Stomach (tissue), 9 donors: Measurements from ENCODE around the gene SHOC2. TPM values are rescaled to one million over a fixed set of nuclear protein-coding genes. Genes with fewer than 3 reads are reported as not detected.

ENCODE experiments used
- DNase-seq, 2 donors: peaks; one replicate each; pipeline versions ENCODE4 v3.0.0 to v3.0.0-alpha.2; 2013 to 2019
- H3K27ac ChIP-seq, 5 donors: fragments of 200-600 bp in 4 of 5; sonication (generic) in 4 of 5; one replicate each; pipeline ENCODE4 v1.5.1; 2013 to 2019; ENCODE audit warnings: mild to moderate bottlenecking in 1 of 5, moderate library complexity in 1 of 5
- H3K27me3 ChIP-seq, 3 donors: fragments of 200-600 bp; sonication (generic); one replicate each; pipeline ENCODE4 v1.5.1; 2017 to 2019; ENCODE audit warnings: mixed run types in 1 of 3
- H3K36me3 ChIP-seq, 4 donors: fragments of 200-600 bp; sonication (generic); 1 replicate in 3 of 4; 2 replicates in 1 of 4; pipeline ENCODE4 v1.5.1; 2016 to 2019
- H3K4me1 ChIP-seq, 4 donors: fragments of 200-600 bp; sonication (generic); one replicate each; pipeline ENCODE4 v1.5.1; 2016 to 2019
- H3K4me3 ChIP-seq, 4 donors: fragments of 200-600 bp; sonication (generic) in 3 of 4; one replicate each; pipeline ENCODE4 v1.5.1; 2016 to 2019; ENCODE audit warnings: mild to moderate bottlenecking in 1 of 4
- H3K9me3 ChIP-seq, 4 donors: fragments of 200-600 bp; sonication (generic); one replicate each; pipeline ENCODE4 v1.5.1; 2016 to 2019
- CTCF ChIP-seq, 7 experiments: fragments of 450-650 bp in 4 of 7; fragments of 200-600 bp in 3 of 7; sonication (generic) in 3 of 7; IDR thresholded peaks; one replicate each; pipeline ENCODE4 v1.5.1; 2016 to 2019; ENCODE audit warnings: antibody characterized with exemption in 7 of 7, control low read depth in 2 of 7, mild to moderate bottlenecking in 1 of 7
- EP300 ChIP-seq: sonication (generic); formaldehyde crosslinking; IDR thresholded peaks from one replicate; pipeline ENCODE4 v1.6.1; 2017; ENCODE audit warnings: antibody characterized with exemption
- POLR2A ChIP-seq, 4 donors: fragments of 450-650 bp; IDR thresholded peaks; one replicate each; pipeline ENCODE4 v1.6.1; 2016; ENCODE audit warnings: antibody characterized with exemption in 4 of 4, control low read depth in 2 of 4, mild to moderate bottlenecking in 1 of 4, moderate library complexity in 1 of 4
- POLR2AphosphoS5 ChIP-seq, 3 donors: sonication (generic); formaldehyde crosslinking; IDR thresholded peaks; one replicate each; pipeline ENCODE4 v1.6.1; 2016; ENCODE audit warnings: antibody characterized with exemption in 3 of 3
- WGBS, 5 donors: extraction: QIAGEN DNeasy Blood & Tissue Kit in 3 of 5; methylation state at CpG; one replicate each; pipeline versions ENCODE4 v1.1.5 to v1.1.7; 2013 to 2018; 5-methylcytosine and 5-hydroxymethylcytosine counted together
- intact Hi-C: fragments of 100-400 bp; cut with DNase I; formaldehyde crosslinking; loops from one replicate; pipeline ENCODE4 v1.15.1; 2023; ENCODE audit warnings: low total_unique reads
- polyA plus RNA-seq, 3 donors: library from polyadenylated mRNA; stranded (reverse); fragments of 200-250 nt; gene quantifications; one replicate each; pipeline ENCODE4 v1.2.3, GENCODE V29; 2013
- total RNA-seq, 5 donors: library from RNA; depleted of rRNA; stranded (reverse); fragments of >200 nt; gene quantifications; one replicate each; pipeline versions ENCODE4 v1.1.0 to v1.2.3, GENCODE V29; 2014 to 2016
- donor health status: healthy with polysubstance abuse.
- donor health status: Bipolar disorder and iron deficiency.
- donor health status: healthy.

SHOC2 gene
- total and polyA plus RNA-seq, 8 donors: 13.2 to 550 (median 37.6) TPM

GRCh38 chr10:110963162-110963561, 43.8 kb downstream of the SHOC2 start:
- Histone ChIP-seq H3K4me3 (no peak overlapping the region), H3K27me3 (no peaks in the 10 kb centered on the region), H3K36me3 (peaks cover 0 to 3% (median 0%) of the 10 kb centered on the region in 4 donors), H3K4me1 (peaks cover 0 to 76% (median 22%) of the 10 kb centered on the region in 4 donors), H3K9me3 (no peaks in the 10 kb centered on the region), H3K27ac (no peak overlapping the region)
- intact Hi-C loops: no loop called here
- 69 to 90% (median 75%) methylated on average over 2 of the region's 2 CpGs for WGBS, 5 donors
- TF ChIP-seq CTCF (IDR thresholded peaks at IDR 0.05) (no peak), POLR2AphosphoS5 (IDR thresholded peaks at IDR 0.05) (no peak)
- DNase-seq: no peak

- Histone ChIP-seq H3K27ac (no peak overlapping the region), H3K36me3 (peaks cover 0 to 3% (median 0%) of the 10 kb centered on the region in 4 donors), H3K27me3 (no peaks in the 10 kb centered on the region), H3K4me3 (no peak overlapping the region), H3K9me3 (no peaks in the 10 kb centered on the region), H3K4me1 (peaks cover 0 to 69% (median 22%) of the 10 kb centered on the region in 4 donors)
- DNase-seq: no peak
- TF ChIP-seq POLR2AphosphoS5 (IDR thresholded peaks at IDR 0.05): no peak
- TF ChIP-seq CTCF (IDR thresholded peaks at IDR 0.05): no peak
- TF ChIP-seq POLR2A (IDR thresholded peaks at IDR 0.05): no peak
- TF ChIP-seq EP300: no peak
- intact Hi-C loops: no loop called here
- 95 to 98% (median 97%) methylated on average over 5 of the region's 5 CpGs for WGBS, 5 donors
These were observed 45.3 kb downstream of the SHOC2 start for GRCh38 chr10:110964681-110965080.

- Histone ChIP-seq H3K4me3 (no peak overlapping the region), H3K27ac (no peak overlapping the region), H3K36me3 (peaks cover 0 to 3% (median 0%) of the 10 kb centered on the region in 4 donors), H3K4me1 (peaks cover 0 to 71% (median 18%) of the 10 kb centered on the region in 4 donors), H3K27me3 (no peaks in the 10 kb centered on the region), H3K9me3 (no peaks in the 10 kb centered on the region)
- TF ChIP-seq POLR2AphosphoS5 (IDR thresholded peaks at IDR 0.05): no peak
- no peak for TF ChIP-seq CTCF (IDR thresholded peaks at IDR 0.05)
- TF ChIP-seq POLR2A (IDR thresholded peaks at IDR 0.05): no peak
- no peak for TF ChIP-seq EP300
- DNase-seq: no peak
- intact Hi-C loops: no loop called here
These were observed 45.8 kb downstream of the SHOC2 start for GRCh38 chr10:110965216-110965615.

GRCh38 chr10:110966146-110966545, 46.7 kb downstream of the SHOC2 start:
- Histone ChIP-seq H3K27me3 (no peaks in the 10 kb centered on the region), H3K4me1 (peaks cover 0 to 71% (median 18%) of the 10 kb centered on the region in 4 donors), H3K27ac (no peak overlapping the region), H3K36me3 (peaks cover 0 to 3% (median 0%) of the 10 kb centered on the region in 4 donors), H3K4me3 (no peak overlapping the region), H3K9me3 (no peaks in the 10 kb centered on the region)
- TF ChIP-seq POLR2A (IDR thresholded peaks at IDR 0.05): no peak
- TF ChIP-seq EP300: no peak
- intact Hi-C loops: no loop called here
- WGBS, 5 donors: 90 to 100% (median 98%) methylated on average over 1 of the region's 1 CpG
- DNase-seq: no peak

GRCh38 chr10:110967009-110967630, 47.7 kb downstream of the SHOC2 start:
- H3K4me1 ChIP-seq: peaks cover 0 to 66% (median 20%) of the 10 kb centered on the region in 4 donors
- no peaks in the 10 kb centered on the region for H3K27me3 ChIP-seq
- DNase-seq: no peak
- WGBS, 5 donors: 79 to 86% (median 80%) methylated on average over 3 of the region's 3 CpGs
- TF ChIP-seq POLR2AphosphoS5 (IDR thresholded peaks at IDR 0.05) (no peak), CTCF (IDR thresholded peaks at IDR 0.05) (no peak), POLR2A (IDR thresholded peaks at IDR 0.05) (no peak), EP300 (no peak)
- no peak overlapping the region for H3K4me3 ChIP-seq
- no peak overlapping the region for H3K27ac ChIP-seq
- peaks cover 0 to 3% (median 0%) of the 10 kb centered on the region in 4 donors for H3K36me3 ChIP-seq
- H3K9me3 ChIP-seq: no peaks in the 10 kb centered on the region
- intact Hi-C loops: no loop called here
